NCI-H2081 (cell line): ENCODE results near the gene ZNF423.

Source experiments
- DNase-seq, 2 experiments: peaks; one replicate each; lab custom pipeline; 2025; lab: John Stamatoyannopoulos, UW

Gene ZNF423

GRCh38 chr16:49785970-49786369, 69.9 kb downstream of the ZNF423 start:
- DNase-seq = no peak

DNA sequence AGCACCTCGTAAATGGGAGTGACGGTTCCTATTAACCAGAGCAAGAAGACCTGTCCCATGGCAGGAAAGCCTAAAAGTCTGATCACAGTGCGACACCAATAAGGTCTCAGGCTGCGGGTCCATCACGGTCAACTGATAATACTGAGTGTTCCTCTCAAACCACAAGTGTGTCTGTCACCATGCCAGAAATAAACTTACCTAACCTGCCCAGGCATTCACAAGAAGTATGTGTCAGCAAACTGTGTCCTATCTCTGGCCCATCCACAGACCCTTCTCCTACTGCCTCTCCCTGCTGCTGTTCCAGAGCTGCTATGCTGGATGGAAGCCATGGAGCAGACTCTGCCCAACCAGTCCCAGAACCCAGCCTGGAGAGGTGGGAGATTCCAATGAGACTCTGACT, 73.5 kb downstream of the ZNF423 start:
- DNase-seq = no peak

GRCh38 chr16:49781401-49781800, 74.5 kb downstream of the ZNF423 start:
- DNase-seq = no peak

DNA sequence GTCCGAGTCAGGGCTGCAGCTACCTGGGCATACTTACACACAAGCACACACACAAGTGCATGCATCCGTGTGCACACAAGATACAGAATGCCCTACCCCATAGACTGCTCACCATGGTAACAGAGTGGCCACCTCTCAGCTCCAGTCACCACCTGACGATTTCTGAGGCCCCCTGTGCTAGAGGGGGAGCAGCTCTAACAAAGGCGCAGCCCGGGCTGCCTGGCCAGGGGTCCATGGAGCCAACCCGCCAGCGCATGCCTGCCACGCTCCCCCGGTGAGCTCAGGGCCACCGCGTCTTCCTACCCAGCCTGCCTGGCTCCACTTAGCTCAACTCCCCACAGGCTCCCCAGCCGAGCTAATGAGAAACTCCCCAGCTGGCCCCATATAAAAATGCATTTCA, 75.5 kb downstream of the ZNF423 start:
- DNase-seq = no peak

- DNase-seq = no peak
Measured at GRCh38 chr16:49779979-49780378, 75.9 kb downstream of the ZNF423 start.

GRCh38 chr16:49778202-49778930, 77.5 kb downstream of the ZNF423 start:
- DNase-seq = no peak

- DNase-seq = no peak
Measured at GRCh38 chr16:49776734-49777133, 79.2 kb downstream of the ZNF423 start.

- no peak for DNase-seq
Measured at GRCh38 chr16:49776085-49776595, 79.8 kb downstream of the ZNF423 start.

GRCh38 chr16:49775581-49775980, 80.3 kb downstream of the ZNF423 start:
- DNase-seq = no peak

- no peak for DNase-seq
Measured at GRCh38 chr16:49775018-49775417, 80.9 kb downstream of the ZNF423 start.

DNA sequence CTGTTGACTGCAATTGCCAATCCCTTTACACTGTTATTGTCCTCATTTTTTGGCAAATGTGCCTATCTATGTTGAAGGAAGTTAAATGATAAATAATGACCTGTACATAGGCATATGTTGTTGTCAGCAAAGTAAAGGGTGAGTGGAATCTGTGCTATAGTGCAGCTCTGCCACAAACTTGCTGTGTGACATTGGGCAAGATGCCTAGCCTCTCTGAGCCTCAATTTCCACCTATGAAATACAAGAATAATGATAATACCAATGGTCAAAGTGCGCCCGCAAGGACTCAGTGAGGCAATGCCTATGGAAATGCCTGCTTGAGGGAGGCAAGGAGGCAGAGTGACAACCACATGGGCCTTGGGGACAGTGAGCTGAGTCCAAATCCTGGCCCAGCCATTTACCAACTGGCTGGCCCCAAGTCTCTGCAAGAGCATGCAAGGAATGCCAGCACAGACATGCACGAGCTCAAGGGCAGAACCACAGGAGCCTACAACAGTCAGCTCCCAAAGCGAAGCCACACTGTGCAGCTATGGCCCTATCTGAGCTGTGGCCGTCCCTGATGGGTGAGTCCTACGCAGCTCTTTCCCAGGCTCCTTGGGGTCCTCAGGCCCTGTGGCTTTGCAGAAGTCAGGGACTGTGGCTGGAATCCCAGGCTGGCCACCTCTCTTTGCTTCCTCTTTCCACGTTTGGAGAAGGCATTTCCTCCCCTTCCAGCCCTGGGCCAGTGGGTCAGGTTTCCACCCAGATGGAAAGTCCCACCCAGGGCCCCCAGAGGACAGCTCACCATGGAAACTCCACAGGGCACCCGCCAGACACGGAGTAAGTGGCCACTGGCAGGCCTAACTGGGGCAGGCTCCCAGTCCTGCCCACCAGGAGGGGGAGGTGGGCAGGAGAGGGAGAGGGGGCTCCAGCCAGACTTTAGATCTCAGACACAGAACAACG, 82.1 kb downstream of the ZNF423 start:
- DNase-seq = no peak

DNA sequence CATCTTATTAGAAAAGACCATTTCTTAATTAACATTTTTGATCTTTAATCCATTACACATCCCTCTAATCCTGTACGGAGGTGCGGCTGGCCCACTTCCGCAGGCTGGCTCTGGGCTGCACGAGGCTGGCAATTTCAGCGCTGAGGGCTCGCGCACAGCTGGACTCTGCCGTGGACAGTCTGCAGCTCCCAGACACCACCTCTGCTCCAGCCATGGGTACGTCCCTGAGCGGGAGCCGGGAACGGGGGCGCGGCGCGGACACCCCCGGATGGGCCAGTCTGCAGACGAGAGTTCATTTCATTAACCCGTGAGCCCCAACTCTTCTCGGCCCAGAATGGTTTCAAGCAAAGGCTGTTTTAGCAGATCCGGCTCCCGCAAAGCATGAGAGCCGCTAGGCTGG, 87.9 kb downstream of the ZNF423 start:
- DNase-seq = no peak

- no peak for DNase-seq
Measured at GRCh38 chr16:49767414-49767813, 88.5 kb downstream of the ZNF423 start.

- DNase-seq = no peak
Measured at GRCh38 chr16:49766225-49766624, 89.7 kb downstream of the ZNF423 start.

GRCh38 chr16:49763826-49764225, 92.1 kb downstream of the ZNF423 start:
- no peak for DNase-seq

- no peak for DNase-seq
Measured at GRCh38 chr16:49760815-49761214, 95.1 kb downstream of the ZNF423 start.

DNA sequence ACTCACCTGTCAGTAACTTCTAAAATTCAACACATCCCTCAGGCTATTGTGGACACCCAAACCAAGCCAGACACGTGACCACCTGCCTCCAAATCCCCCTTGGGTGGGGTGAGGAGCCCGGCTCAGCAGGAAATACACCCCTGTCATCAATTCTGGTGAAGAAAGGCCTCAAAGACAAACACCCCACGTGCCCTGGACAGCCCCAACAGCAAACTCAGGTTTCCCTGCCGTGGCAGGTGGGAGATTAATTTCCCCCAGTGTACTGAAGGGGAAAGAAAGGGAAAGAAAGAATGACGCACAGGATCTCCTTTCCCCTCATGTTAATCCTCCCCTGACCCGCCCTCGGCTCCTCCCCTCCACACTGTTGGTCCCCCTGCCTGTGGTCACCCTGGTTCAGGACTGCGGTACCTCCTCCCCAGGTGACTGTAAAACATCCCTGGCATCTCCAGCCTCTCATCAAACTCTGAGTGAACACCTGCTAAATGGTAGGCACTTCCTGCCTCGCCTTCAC, 98.3 kb downstream of the ZNF423 start:
- no peak for DNase-seq

DNA sequence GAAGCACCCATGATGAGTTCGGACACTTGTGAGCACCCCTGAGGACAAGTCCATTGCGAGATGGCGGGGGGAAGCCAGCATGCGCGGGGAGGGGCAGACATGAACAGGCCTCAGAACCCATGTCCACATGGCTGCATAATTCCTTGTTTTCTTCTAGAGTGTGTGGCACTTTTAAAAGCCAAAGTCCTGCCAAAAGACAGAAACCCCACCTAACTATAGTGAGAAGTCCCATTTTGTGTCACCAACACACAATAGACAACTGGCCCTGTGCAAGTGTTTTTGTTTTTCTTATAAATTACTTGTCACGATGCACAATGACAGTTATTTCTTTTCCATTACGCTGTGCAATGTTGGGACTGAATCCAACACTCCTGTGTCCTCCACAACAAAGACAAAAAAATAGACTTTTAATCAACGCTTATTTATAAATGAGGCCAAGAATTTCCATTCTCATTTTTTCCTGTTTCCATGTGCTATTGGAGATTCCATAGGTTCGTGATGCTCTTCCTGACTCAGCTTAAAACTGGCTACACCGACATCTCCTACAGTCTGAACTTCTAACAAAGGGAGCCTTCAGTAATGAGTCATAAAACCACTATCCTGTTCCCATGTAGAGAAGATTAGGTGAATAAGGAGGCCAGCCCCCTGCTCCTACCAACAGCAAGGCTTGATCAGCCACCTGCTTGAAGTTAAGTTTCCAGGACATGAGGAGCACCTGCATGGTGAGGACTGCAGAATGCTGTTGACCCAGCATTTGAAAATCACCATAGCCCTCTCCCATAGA, 98.9 kb downstream of the ZNF423 start:
- no peak for DNase-seq

DNA sequence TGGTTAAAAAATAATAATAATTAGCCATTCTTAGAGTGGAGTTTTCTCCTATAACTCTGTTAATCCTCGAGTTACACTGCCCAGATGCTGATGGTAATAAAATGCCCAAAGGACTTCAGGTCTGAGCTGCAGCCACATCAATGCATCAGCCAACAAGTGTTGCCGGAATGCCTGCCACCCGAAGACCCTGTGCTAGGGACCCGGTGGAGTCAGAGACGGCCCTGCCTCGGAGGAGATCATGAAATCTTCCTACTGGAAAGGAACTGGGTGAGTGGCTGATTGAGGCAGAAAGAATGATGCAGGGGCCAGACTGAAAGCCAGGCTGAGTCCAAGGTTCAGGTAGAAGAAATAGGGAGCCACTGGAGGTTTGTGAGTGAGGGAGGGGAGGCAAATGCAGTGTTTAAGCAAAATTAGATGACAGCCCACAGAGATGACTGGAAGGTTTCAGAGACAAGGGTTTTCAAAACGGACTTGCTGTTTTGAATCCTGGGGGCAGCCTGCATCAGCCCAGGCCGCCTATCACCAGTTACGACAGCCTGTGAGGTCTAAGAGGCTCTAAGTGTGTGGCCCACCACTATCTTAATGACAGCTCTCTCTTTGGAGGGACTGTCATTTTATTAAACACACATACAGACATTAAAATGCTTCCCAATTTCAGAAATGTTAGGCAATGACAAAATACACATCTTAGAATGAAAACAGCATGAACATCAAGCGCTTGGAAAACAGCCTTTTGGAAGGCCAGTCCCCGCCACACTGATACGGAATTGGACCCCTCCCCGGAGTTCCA, 100.0 kb downstream of the ZNF423 start:
- no peak for DNase-seq

DNA sequence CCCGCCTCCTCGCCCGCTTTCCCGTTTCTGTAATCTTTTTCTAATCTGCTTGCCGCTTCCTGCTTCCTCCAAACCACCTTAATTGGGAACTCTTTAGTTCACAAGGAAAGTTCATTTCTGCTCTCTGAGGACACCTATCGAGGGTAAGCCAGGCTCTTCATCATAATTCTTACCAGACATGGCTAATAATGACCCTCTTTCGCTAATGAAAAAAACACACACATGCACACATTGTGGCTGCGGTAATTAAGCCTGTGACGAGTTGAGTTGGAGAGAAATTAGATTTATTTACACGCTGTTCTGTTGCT, 100.6 kb downstream of the ZNF423 start:
- no peak for DNase-seq
